AG09319 (cell line): Measurements from ENCODE around the gene TOX2.

Experiments used
- DNase-seq: peaks from one replicate; pipeline ENCODE4 v3.0.0-alpha.2; 2010; ENCODE audit warnings: low read depth; ENCODE audit errors: extremely low read depth
- TF ChIP-seq, protein P1 (sequence below): IDR thresholded peaks from 2 replicates; pipeline ENCODE4 v1.5.1; 2011; ENCODE audit warnings: low read depth, mild to moderate bottlenecking, inconsistent platforms, low read length, moderate library complexity

Gene TOX2

DNA sequence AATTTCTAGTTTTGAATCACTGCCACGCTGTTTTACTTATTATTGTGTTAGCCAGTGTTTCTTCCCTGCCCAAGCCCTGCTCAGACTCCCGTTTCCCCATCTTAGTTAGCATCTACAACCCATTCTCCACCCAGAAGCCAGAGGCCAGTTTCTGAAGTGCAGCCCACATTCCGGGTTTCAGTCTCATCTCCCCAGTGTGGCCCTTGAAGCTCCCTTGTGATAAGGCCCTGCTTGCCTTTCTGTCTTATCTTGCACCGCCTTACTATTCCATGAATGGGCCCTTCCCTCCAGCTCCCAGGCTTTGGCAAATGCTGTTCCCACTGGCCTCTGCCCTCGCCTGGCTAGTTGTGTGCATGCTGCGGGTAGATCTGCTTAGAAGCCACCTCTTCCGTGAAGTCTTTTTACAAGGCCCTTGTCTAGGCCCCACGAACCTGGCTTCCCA, 41.1 kb downstream of the TOX2 start:
- TF ChIP-seq, protein P1, sequence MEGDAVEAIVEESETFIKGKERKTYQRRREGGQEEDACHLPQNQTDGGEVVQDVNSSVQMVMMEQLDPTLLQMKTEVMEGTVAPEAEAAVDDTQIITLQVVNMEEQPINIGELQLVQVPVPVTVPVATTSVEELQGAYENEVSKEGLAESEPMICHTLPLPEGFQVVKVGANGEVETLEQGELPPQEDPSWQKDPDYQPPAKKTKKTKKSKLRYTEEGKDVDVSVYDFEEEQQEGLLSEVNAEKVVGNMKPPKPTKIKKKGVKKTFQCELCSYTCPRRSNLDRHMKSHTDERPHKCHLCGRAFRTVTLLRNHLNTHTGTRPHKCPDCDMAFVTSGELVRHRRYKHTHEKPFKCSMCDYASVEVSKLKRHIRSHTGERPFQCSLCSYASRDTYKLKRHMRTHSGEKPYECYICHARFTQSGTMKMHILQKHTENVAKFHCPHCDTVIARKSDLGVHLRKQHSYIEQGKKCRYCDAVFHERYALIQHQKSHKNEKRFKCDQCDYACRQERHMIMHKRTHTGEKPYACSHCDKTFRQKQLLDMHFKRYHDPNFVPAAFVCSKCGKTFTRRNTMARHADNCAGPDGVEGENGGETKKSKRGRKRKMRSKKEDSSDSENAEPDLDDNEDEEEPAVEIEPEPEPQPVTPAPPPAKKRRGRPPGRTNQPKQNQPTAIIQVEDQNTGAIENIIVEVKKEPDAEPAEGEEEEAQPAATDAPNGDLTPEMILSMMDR = no peak
- no peak for DNase-seq

DNA sequence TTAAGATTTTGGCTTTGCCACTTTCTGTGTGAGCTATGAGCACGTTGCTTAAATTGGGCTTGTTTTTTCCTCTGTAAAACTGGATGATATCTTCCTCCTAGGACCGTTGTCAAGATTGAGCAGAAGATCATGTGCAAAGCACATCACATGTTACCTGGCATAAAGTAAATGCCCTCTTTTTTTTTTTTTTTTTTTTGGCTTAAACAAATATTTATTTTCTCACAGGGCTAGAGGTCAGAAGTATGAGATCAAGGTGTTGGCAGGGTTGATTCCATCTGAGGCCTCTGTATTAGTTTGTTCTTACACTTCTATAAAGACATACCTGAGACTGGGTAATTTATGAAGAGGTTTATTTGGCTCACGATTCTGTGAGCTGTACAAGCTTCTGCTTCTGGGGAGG, 42.7 kb downstream of the TOX2 start:
- no peak for DNase-seq
- TF ChIP-seq, protein P1 = no peak

DNA sequence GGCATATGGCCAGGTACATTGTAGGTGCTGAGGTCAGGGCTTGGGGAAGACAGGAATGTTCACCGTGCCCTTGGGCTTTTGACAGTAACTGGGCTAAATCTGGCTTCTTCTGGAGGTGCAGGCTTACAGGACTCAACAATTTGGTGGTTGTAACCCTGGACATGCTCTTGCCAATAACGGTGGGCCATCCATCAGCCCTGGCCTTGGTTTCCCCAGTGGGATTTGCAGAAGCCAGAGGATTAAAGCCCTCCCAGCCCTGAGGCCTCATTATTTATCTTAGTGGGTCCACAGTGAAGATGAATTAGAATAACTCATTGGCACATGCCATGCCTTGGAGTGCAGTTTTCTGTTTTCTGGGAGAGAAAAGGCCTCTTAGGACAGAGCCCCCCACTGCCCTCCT, 44.0 kb downstream of the TOX2 start:
- TF ChIP-seq, protein P1 = no peak

DNA sequence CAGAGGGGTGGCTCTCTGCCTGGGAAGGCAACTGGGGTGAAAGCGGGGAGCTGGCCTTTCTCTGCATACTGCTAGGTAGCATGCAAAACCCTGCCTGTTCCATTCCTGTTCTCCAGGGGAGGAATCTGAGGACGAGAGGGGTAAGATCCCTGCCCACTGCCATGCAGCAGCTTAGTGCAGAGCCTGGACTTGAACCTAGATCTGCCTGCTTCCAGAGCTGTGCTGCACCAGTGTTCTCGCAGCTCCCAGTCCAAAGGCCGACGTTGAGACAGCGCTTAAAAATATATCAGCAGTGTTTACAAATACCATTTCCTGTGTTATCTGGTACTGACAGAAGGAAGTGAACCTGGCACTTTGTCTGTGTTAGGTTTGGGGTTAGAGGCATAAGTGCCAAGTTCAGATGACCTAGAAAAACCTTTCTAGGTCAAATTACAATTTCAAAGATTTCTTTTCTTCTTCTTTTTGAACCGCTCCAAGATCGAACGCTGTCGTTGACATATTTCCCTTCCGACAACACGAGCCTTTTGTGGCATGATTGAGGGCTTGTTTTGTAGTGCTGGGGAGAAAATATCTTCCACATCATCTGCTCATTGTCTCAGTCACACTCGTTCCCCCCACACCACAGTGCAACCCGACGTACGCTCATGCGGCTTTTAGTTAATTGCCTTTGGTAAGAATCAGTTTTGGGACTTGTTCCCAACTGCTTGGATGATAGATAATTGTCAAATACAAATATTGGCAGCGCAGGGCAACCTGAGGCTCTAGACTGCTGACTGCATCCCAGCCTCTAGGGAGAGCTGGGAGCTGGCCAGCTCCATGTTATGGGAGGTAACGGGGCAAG, 44.6 kb downstream of the TOX2 start:
- no peak for DNase-seq
- TF ChIP-seq, protein P1 = no peak

More for the DNA sequence above, 44.0 kb downstream of the TOX2 start:
- no peak for DNase-seq

DNA sequence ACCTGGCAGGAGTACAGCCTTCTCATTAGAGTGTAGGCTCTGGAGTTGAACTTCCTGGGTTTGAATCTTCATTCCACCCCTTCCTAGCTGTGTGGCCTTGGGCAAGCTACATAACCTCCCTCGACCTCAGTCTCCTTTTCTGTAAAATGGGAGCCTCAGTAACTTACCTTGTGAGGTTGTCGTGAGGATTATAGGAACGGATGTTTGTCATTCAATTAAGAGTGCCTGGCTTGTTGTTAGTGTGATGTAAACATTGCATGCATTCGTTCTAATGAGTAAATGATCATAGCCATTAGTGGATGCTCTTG, 45.2 kb downstream of the TOX2 start:
- no peak for DNase-seq
- TF ChIP-seq, protein P1 = no peak

DNA sequence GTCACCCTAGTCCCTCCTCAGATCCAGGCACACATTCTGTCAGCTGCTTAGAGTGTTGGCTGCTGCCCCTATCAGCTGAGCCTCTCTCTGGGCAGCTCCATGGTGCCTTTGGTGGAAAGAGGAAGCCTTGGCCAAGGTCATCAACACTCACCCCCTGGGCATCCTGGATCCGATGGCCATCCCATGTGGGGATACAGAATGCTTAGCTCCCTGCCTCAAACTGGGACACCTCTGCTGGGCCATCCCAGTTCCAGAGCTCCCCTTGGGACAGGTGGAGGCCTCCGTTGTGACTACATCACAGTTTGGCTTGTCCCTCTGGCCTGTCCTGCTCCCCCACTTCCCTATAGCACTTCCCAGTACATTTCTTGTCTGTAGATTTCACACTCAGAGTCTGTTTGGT, 45.6 kb downstream of the TOX2 start:
- DNase-seq = no peak
- TF ChIP-seq, protein P1 = no peak

DNA sequence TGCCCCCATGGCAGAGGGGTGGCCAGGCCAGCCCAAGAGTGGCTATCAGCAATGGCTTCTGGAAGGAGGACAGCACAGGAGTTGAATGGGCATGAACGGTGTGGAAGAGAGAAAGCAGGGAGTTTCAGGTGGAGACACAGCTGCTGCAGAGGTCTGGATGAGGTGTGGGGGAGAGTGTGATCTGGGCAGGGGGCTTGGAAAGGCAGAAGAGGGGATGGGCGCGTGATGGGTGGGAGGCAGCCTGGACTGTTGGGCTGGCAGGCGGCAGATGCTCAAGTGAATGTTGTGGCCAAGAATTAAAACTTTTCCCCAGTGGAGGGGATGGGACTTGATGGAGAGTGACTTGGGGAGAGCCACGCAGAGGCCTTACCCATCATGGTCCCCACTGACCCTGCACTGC, 46.5 kb downstream of the TOX2 start:
- DNase-seq = no peak
- TF ChIP-seq, protein P1 = no peak
